Neural crest cell (in vitro differentiated cells): Measurements from ENCODE around the gene DUSP22. TPM values are rescaled to one million over a fixed set of nuclear protein-coding genes. Genes with fewer than 3 reads are reported as not detected.

Experiments
- DNase-seq: peaks from one replicate; pipeline ENCODE4 v3.0.0; 2021; ENCODE audit warnings: low read depth, mixed read lengths, low spot score
- H3K27ac Mint-ChIP-seq: one replicate; pipeline ENCODE4 v1.8.0; 2021; ENCODE audit warnings: mild to moderate bottlenecking, mixed read lengths; ENCODE audit not compliant: unreplicated experiment
- H3K27me3 Mint-ChIP-seq: 2 replicates; pipeline ENCODE4 v1.8.0; 2021; ENCODE audit warnings: low read depth, mild to moderate bottlenecking, mixed read lengths
- H3K36me3 Mint-ChIP-seq: 2 replicates; pipeline ENCODE4 v1.8.0; 2021; ENCODE audit warnings: low read depth, mild to moderate bottlenecking, mixed read lengths
- H3K4me1 Mint-ChIP-seq: 2 replicates; pipeline ENCODE4 v1.8.0; 2021; ENCODE audit warnings: mixed read lengths
- H3K4me3 Mint-ChIP-seq: one replicate; pipeline ENCODE4 v1.8.0; 2021; ENCODE audit warnings: mild to moderate bottlenecking, mixed read lengths
- H3K9me3 Mint-ChIP-seq: 2 replicates; pipeline ENCODE4 v1.8.0; 2021; ENCODE audit warnings: mixed read lengths
- total RNA-seq: library from RNA; stranded (reverse); gene quantifications from 2 replicates; pipeline ENCODE4 v1.2.1, GENCODE V29; 2021
- TF ChIP-seq, protein P1 (sequence below): fragments of 200-600 bp; sonication (generic); conservative IDR thresholded peaks from 2 replicates; pipeline ENCODE4 v1.5.0; 2021; ENCODE audit warnings: antibody characterized with exemption, mild to moderate bottlenecking

The DUSP22 gene
- total RNA-seq, 1 donor from 2014 or later = 35.1 TPM

- H3K36me3 Mint-ChIP-seq = no peaks in the 10 kb centered on the region
- H3K4me1 Mint-ChIP-seq = no peaks in the 10 kb centered on the region
- H3K4me3 Mint-ChIP-seq = no peak overlapping the region
- no peak overlapping the region for H3K27ac Mint-ChIP-seq
- peaks cover 10% of the 10 kb centered on the region for H3K27me3 Mint-ChIP-seq
- peaks cover 7% of the 10 kb centered on the region for H3K9me3 Mint-ChIP-seq
- DNase-seq = no peak
- TF ChIP-seq, protein P1, sequence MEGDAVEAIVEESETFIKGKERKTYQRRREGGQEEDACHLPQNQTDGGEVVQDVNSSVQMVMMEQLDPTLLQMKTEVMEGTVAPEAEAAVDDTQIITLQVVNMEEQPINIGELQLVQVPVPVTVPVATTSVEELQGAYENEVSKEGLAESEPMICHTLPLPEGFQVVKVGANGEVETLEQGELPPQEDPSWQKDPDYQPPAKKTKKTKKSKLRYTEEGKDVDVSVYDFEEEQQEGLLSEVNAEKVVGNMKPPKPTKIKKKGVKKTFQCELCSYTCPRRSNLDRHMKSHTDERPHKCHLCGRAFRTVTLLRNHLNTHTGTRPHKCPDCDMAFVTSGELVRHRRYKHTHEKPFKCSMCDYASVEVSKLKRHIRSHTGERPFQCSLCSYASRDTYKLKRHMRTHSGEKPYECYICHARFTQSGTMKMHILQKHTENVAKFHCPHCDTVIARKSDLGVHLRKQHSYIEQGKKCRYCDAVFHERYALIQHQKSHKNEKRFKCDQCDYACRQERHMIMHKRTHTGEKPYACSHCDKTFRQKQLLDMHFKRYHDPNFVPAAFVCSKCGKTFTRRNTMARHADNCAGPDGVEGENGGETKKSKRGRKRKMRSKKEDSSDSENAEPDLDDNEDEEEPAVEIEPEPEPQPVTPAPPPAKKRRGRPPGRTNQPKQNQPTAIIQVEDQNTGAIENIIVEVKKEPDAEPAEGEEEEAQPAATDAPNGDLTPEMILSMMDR = no peak
Measured at GRCh38 chr6:268394-268935, 23.8 kb upstream of the DUSP22 start.

DNA sequence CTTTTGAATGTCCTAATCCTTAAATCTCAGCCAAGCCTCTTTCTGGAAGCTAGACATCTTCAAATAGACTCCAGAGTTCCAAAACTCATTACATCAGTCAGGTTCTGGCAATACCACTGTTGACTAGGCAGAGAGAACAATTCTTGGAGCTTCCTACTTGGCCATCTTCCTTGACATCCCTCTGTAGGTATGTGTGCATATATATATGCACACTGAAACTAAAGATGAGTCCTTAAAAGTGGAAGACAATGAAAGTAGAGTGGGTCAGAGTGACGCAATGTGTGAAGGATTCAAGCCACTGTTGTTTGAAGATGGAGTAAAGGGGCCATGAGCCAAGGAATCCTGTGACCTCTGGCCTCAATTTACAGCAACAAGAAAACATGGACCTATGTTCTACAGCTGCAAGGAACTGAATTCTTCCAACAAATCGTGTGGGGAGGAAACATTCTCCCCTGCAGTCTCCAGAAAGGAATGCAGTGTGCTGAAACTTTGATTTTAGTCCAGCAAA, 18.7 kb upstream of the DUSP22 start:
- H3K4me3 Mint-ChIP-seq = no peak overlapping the region
- TF ChIP-seq, protein P1 = no peak
- H3K9me3 Mint-ChIP-seq = peaks cover 3% of the 10 kb centered on the region
- peaks cover 4% of the 10 kb centered on the region for H3K27me3 Mint-ChIP-seq
- DNase-seq = no peak
- no peak overlapping the region for H3K27ac Mint-ChIP-seq
- no peaks in the 10 kb centered on the region for H3K4me1 Mint-ChIP-seq
- H3K36me3 Mint-ChIP-seq = no peaks in the 10 kb centered on the region

DNA sequence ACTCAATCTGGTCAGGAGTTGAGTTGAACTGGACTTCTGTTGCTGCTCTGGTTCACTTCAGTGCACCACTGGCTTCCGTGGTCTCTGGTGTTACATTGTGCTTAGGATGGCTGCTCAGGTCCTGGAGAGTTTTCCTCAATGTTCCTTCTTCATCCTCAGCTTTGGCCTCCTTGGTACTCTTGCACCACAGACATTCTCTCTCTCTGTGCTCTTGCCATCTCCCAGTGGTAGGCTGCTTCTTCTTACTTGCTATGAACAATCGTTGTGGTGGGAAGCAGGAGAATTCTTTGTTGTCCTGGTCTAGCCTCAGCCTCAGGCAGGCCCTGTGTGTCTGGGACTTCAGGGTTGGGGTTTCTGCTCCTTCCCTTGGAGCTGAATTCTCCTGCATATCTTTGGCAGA, 14.5 kb upstream of the DUSP22 start:
- peaks cover 3% of the 10 kb centered on the region for H3K9me3 Mint-ChIP-seq
- no peak overlapping the region for H3K27ac Mint-ChIP-seq
- H3K4me3 Mint-ChIP-seq = no peak overlapping the region
- TF ChIP-seq, protein P1 = no peak
- H3K36me3 Mint-ChIP-seq = no peaks in the 10 kb centered on the region
- no peak for DNase-seq
- peaks cover 3% of the 10 kb centered on the region for H3K27me3 Mint-ChIP-seq
- no peaks in the 10 kb centered on the region for H3K4me1 Mint-ChIP-seq

DNA sequence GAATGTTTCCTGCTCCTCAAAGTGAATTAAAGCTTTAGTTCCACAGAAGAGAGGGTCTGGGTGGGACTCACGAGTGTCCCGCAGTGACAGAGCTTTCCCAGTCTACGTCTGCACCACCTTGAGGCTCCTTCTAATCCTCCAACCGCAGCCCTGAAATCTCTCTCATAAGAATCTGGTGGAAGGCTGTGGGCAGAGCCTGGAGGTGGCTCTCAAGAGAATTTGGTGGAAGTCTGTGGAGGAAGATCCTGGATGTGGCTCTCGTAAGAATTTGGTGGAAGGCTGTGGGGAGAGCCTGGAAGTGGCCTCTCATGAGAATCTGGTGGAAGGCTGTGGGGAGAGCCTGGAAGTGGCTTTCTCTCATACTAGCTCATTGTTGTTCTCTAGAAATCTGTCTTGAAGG, 13.8 kb upstream of the DUSP22 start:
- H3K27me3 Mint-ChIP-seq = no peaks in the 10 kb centered on the region
- no peak overlapping the region for H3K27ac Mint-ChIP-seq
- H3K9me3 Mint-ChIP-seq = peaks cover 3% of the 10 kb centered on the region
- no peak overlapping the region for H3K4me3 Mint-ChIP-seq
- no peaks in the 10 kb centered on the region for H3K4me1 Mint-ChIP-seq
- no peaks in the 10 kb centered on the region for H3K36me3 Mint-ChIP-seq
- TF ChIP-seq, protein P1 = no peak
- DNase-seq = no peak

DNA sequence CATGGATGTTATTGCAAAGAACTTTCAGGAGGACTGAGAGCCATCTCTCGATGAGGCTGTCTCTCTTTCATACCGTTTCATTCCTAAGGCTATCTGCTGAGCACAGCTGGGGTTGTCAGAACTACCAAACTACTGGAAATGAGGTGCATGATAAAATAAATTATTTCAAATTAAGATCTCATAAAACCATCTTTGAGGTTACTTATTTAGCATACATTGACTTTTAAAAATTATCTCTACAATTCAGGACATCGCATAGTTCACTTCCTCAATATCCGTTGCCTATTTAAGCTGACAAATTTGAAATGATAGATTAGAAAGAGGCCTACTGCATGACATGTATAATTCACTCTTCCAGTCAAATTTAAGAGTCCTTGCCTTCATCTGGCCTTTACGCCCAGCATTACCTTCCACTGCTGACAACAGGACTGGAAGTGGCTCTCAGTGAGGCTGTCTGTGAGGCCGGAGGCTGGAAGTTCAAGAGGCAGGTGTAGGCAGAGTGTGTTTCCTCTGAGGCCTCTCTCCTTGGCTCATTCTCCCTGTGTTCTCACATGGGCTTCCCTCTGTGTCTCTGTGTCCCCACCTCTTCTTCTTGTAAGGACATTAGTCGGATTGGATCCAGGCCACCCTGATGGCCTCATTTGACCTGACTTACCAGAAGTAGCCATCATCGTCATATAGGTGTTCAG, 12.8 kb upstream of the DUSP22 start:
- TF ChIP-seq, protein P1 = no peak
- Mint-ChIP-seq H3K4me3 (no peak overlapping the region), H3K27me3 (peaks cover 3% of the 10 kb centered on the region), H3K27ac (no peak overlapping the region), H3K9me3 (peaks cover 3% of the 10 kb centered on the region), H3K36me3 (no peaks in the 10 kb centered on the region), H3K4me1 (no peaks in the 10 kb centered on the region)
- DNase-seq = no peak
